ENCODE measurements around the gene IGSF21.
"Not testable (repeated sequence)": the region's sequence is repeated elsewhere in the genome, so short reads cannot be mapped to it uniquely, and the experiment has no call there.

IGSF21 gene

GRCh38 chr1:18145851-18146618 lies 38.4 kb downstream of the IGSF21 start:
- DNase-seq (ENCODE audit: low spot score): no peak

DNA sequence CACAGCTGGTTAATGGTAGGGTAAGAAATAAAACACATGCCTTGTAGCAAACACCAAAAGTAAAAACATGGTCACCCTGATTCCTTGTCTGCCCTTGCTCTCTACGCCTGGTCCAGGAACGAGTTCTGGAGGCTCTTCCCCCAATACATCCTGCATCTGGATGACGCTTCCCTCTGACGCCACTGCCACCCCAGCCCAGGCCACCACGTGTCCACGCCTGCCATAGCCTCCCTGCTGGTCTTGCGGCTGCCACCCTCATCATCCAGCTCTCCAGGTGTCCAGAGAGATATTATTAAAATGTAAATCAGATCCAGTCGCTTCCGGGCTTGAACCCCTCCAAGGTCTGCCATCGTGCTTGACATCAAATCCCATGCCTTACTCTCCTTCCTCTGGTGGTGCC lies 39.3 kb downstream of the IGSF21 start:
- DNase-seq (ENCODE audit: low spot score): no peak

- DNase-seq (ENCODE audit: low spot score): no peak
Measured at GRCh38 chr1:18147672-18148071, 40.1 kb downstream of the IGSF21 start.

GRCh38 chr1:18148461-18148860 lies 40.9 kb downstream of the IGSF21 start:
- no peak for DNase-seq (ENCODE audit: low spot score)

- peak; percentile 42 for DNase-seq (ENCODE audit: low spot score)
Measured at GRCh38 chr1:18149027-18149641, 41.5 kb downstream of the IGSF21 start.

DNA sequence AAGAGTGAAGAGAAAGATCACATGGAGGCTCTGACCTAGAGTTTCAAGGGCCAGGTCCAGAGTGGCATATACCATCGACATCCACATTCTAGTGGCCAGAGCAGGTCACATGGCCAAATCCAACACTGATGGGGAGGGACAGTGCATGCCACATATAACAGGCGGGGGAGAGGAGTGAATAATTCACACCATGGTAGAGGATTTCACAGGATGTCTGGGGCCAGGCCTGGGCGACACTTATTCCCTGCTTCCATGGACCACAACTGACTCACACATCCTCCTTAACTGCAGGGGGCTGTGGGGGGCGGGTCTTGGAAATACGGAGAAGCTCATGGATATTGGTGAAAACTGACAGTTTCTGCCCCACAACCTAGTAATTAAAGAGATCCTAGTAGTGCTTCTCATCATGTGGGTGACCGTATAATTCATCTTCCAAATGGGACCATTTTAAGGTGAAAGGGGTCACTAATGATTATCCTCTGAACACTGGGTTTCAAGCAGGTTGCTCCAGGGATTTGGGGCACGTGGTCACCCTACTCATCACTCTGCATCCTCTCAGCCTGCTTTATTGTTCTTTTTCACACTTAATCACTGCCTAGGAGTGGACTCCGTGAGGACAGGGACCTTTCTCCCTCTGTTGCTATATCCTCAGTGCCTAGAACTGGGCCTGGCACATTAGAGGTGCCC lies 44.0 kb downstream of the IGSF21 start:
- no peak for DNase-seq (ENCODE audit: low spot score)

GRCh38 chr1:18154430-18155194 lies 47.0 kb downstream of the IGSF21 start:
- no peak for DNase-seq (ENCODE audit: low spot score)

GRCh38 chr1:18155881-18156385 lies 48.3 kb downstream of the IGSF21 start:
- no peak for DNase-seq (ENCODE audit: low spot score)

- DNase-seq (ENCODE audit: low spot score): no peak
Measured at GRCh38 chr1:18157352-18157751, 49.8 kb downstream of the IGSF21 start.

GRCh38 chr1:18157968-18158367 lies 50.4 kb downstream of the IGSF21 start:
- no peak for DNase-seq (ENCODE audit: low spot score)

DNA sequence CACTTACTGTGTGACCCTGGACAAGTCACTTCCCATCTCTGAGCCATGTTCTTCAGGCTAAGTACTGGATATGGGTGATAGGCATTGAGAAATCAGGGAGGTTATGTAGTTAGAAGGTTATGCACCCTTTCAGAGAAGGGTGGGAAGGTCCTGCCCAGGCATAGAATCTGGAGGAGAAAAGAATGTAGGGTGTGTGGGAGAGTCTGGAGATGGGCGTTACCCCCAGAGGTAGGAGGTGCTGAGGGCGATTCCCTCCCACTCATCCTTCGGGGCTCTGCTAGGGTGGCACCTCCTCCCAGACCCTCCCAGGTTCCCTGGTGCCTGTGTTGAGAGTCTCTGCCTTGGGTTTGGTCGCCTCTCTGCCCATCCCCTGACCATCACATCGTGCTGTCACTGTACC lies 51.1 kb downstream of the IGSF21 start:
- DNase-seq (ENCODE audit: low spot score): no peak

DNA sequence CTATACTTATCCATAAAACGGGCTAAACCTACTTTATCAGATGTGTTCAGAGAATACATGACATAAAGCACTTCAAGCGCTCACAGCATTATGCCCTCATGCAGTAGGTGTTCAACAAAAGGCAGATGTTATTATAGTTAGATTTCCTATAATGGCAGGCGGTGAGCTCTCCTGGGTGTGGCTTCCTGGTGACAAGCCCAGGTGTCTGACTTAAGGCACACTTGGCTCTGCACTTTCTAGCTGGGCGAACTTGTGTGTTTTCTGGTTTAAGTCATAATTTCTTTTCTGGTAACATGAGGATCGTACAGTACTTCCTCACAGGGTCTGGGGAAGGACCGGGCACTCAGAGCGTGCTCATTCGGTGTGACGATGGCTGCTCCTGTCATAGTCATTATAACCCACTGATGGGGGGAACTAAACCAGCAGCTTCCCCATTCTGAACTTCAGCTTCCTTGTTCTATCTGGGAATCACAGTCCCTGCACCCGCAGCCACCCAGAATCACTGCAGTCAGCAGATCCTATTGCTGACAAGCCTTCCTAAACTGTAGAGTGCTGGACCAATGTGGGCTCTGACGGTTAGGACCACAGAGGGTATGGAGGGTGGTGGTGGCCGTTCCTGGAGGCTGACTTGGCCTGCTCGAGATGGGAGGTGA lies 52.8 kb downstream of the IGSF21 start:
- no peak for DNase-seq (ENCODE audit: low spot score)

GRCh38 chr1:18161690-18162089 lies 54.1 kb downstream of the IGSF21 start:
- no peak for DNase-seq (ENCODE audit: low spot score)

- DNase-seq (ENCODE audit: low spot score): not testable (repeated sequence)
Measured at GRCh38 chr1:18165640-18166039, 58.0 kb downstream of the IGSF21 start.

GRCh38 chr1:18166341-18166740 lies 58.7 kb downstream of the IGSF21 start:
- DNase-seq (ENCODE audit: low spot score): no peak

DNA sequence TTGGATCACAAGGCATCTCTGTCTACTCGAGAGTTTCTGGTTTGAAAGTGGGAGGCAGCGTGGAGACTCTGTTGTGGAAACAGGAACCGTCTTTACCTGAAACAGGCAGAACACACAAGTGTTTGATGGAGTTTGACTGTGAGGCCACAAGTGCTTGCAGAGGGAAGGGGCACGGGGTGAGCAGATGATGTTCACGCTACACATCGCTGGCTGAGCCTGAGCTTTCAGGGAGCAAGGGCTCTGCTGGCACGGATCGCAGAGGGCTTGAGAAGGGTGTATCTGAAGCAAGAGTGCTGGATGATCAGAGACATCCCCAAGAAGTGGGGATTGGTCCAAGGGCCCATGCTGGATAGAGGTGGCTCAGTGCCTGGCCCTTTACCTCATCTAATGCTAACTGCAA lies 59.3 kb downstream of the IGSF21 start:
- DNase-seq (ENCODE audit: low spot score): no peak

- DNase-seq (ENCODE audit: low spot score): no peak
Measured at GRCh38 chr1:18170444-18170843, 62.8 kb downstream of the IGSF21 start.

DNA sequence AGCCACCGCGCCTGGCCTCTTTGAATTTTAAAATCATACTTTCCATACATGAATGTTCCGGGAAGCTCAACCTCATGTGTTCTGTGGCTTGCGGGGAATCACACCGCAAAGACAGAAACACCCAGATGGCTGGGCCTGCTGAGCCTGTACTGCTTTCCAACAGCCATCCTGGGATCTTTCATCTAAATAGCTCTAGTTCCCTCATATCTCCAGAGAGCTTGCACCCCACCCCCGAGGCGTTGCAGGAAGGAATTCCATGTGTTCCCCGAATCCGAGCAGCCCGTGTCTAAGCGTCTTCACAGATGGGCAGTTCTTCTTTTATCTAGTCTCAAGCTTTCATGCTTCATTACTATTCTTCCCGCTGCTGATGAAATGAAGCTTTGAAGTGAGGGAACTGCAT lies 66.4 kb downstream of the IGSF21 start:
- DNase-seq (ENCODE audit: low spot score): no peak

DNA sequence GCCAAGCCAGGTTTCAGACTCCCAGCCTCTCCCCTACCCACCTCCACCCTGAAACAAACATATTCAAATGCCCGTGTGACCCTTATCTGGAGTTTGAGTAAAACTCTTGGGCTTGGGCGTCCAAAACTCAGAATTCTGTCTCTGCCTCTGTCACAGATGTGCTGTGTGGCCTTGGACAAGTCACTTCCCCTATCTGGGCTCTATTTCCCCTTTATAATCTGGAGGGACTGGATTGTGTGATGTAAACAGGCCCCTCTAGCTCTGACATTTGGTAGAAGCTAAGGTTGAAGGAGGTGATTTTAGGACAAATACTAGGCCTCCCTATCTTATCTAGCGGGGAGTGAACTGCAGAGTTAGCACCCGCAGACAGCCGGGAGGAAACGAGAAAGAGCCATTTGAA lies 67.5 kb downstream of the IGSF21 start:
- DNase-seq (ENCODE audit: low spot score): no peak

GRCh38 chr1:18175530-18176377 lies 68.2 kb downstream of the IGSF21 start:
- DNase-seq (ENCODE audit: low spot score): no peak

DNA sequence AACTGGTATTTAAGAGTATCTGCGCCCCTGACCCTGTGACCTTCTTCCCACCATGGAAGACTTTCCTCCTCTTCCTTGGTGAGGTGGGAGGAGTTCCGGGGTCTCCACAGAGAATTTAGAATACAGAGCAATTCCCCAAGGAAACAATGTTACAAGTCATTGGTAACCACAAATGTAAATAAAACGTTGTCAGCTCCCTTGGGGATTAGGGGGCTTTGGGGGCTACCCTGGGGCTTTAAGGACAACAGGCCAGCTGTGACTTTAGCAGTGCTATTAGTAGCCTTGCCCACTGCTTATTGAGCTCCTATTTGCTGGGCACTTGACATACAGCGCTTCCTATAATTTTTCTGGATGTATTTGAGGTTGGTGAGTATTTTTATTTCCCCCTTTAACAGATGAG lies 69.0 kb downstream of the IGSF21 start:
- DNase-seq (ENCODE audit: low spot score): no peak
